ENCODE results near the gene LRMDA. TPM values are rescaled to one million over a fixed set of nuclear protein-coding genes. Genes with fewer than 3 reads are reported as not detected.

The LRMDA gene
- total and polyA plus RNA-seq, 2 of the 8 experiments (the other 6 are each of a cell fraction or from before 2014, with no cell fraction given) = 0.86 to 2.8 TPM

DNA sequence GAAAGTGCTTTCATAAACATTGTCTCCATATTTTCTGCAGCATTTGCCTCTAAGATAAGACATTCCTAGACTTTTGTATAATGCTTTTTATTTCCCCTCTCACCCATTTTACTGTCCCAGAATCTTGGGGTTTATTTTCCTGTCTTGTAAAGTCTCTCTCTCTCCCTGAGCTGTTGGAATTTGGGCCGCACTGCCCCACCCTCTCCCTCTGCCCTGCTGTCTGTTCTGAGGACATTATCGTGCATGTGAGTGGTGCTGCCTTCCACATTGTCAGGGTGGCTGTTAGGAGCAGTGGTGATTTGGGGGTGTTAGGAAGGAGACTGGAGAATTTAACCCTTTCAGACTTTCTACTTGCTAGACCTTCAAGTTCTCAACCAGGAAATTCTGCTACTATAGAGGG is 16.7 kb downstream of the LRMDA start:
- Histone ChIP-seq H3K56ac (replicated peaks; ENCODE audit: insufficient read length, low read depth, low read length) (no peak overlapping the region), H3K4me2 (ENCODE audit: insufficient read depth in 1 of 2, low read depth in 2 of 2, low read length in 2 of 2) (no peak overlapping the region), H3K14ac (ENCODE audit: insufficient read length) (no peak overlapping the region), H4K5ac (ENCODE audit: insufficient read length, low read depth, low read length) (no peak overlapping the region), H3K79me2 (ENCODE audit: control insufficient read depth in 1 of 2, insufficient read depth in 2 of 2, low read length in 2 of 2) (no peaks in the 10 kb centered on the region), H3K27me3 (replicated peaks in 1 of 4; ENCODE audit: control insufficient read depth in 3 of 4, extremely low read depth in 1 of 4, insufficient read depth in 3 of 4, low read length in 3 of 4) (peaks cover 0 to 26% (median 20%) of the 10 kb centered on the region in 4 experiments; a peak in 6 of 7 replicates), H3K23me2 (ENCODE audit: low read depth, low read length) (peaks cover 4% of the 10 kb centered on the region; the same call in 1 of the 2 replicates), H2BK15ac (ENCODE audit: low read length) (no peak overlapping the region), H3K4ac (replicated peaks; ENCODE audit: insufficient read length, low read depth, low read length) (no peak overlapping the region), H2AK5ac (ENCODE audit: low read depth, low read length) (no peak overlapping the region), H3K27ac (ENCODE audit: low read depth, low read length) (no peak overlapping the region), H2AFZ (ENCODE audit: low read length) (no peak overlapping the region), H3K4me1 (replicated peaks in 1 of 4; ENCODE audit: control insufficient read depth in 3 of 4, insufficient read depth in 4 of 4, low read length in 3 of 4) (peaks cover 8 to 20% (median 17%) of the 10 kb centered on the region in 4 experiments), H3K18ac (ENCODE audit: extremely low read depth, low read length) (no peak overlapping the region), H2BK5ac (ENCODE audit: low read depth, low read length) (no peak overlapping the region), H2BK12ac (ENCODE audit: low read depth, low read length) (no peak overlapping the region), H3K9me3 (ENCODE audit: insufficient read depth in 2 of 2, low read depth in 1 of 2, low read length in 1 of 2) (peaks cover 6 to 8% of the 10 kb centered on the region in 2 experiments; a peak in 2 of 4 replicates), H4K91ac (replicated peaks; ENCODE audit: insufficient read length, low read length) (no peak overlapping the region), H3K23ac (ENCODE audit: insufficient read length) (no peak overlapping the region), H3K9ac (replicated peaks in 1 of 4; ENCODE audit: extremely low read depth in 1 of 4, low read depth in 3 of 4, low read length in 3 of 4) (no peak overlapping the region), H4K20me1 (replicated peaks in 1 of 2; ENCODE audit: control insufficient read depth in 1 of 2, insufficient read depth in 2 of 2, low read length in 2 of 2) (peaks cover 0 to 3% of the 10 kb centered on the region in 2 experiments), H2BK120ac (replicated peaks; ENCODE audit: low read depth, low read length) (no peak overlapping the region), H3K4me3 (ENCODE audit: extremely low read depth in 1 of 4, insufficient read depth in 2 of 4, low read depth in 3 of 4, low read length in 4 of 4) (no peak overlapping the region), H3K79me1 (ENCODE audit: low read depth, low read length) (no peaks in the 10 kb centered on the region), H3K36me3 (ENCODE audit: control insufficient read depth in 2 of 4, insufficient read depth in 4 of 4, low read length in 3 of 4) (no peaks in the 10 kb centered on the region), H2BK20ac (ENCODE audit: low read length) (no peak overlapping the region), H4K8ac (ENCODE audit: extremely low read depth, insufficient read depth, low read length) (no peak overlapping the region)
- FAIRE-seq = no peak
- DNase-seq (ENCODE audit: low read depth in 1 of 2, low spot score in 2 of 2) = no peak
- POLR2A ChIA-PET (ENCODE audit: partially characterized antibody) = no interaction called here
- 77% methylated on average over 2 of the region's 2 CpGs; no CpG with 5 or more reads in 1 of the 2 experiments for WGBS, 2 experiments (ENCODE audit: extremely low coverage in 1 of 2, insufficient coverage in 1 of 2, insufficient read length in 1 of 2, insufficient replicate concordance in 2 of 2, low coverage in 1 of 2, low lambda C conversion rate in 2 of 2, missing lambda C conversion rate in 1 of 2)
- CTCF ChIA-PET (ENCODE audit: partially characterized antibody) = interaction anchor here (1.2 kb wide), 1 partner anchor 24 kb away, joined by 3 read pairs; no protein-coding TSS in a partner anchor
- TF ChIP-seq SP1 (IDR thresholded peaks at IDR 0.05; ENCODE audit: low read depth, low read length) = no peak
- no peak for TF ChIP-seq CBX5 (IDR thresholded peaks at IDR 0.05; ENCODE audit: low read depth, low read length)
- TF ChIP-seq, protein P1, sequence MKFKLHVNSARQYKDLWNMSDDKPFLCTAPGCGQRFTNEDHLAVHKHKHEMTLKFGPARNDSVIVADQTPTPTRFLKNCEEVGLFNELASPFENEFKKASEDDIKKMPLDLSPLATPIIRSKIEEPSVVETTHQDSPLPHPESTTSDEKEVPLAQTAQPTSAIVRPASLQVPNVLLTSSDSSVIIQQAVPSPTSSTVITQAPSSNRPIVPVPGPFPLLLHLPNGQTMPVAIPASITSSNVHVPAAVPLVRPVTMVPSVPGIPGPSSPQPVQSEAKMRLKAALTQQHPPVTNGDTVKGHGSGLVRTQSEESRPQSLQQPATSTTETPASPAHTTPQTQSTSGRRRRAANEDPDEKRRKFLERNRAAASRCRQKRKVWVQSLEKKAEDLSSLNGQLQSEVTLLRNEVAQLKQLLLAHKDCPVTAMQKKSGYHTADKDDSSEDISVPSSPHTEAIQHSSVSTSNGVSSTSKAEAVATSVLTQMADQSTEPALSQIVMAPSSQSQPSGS (IDR thresholded peaks at IDR 0.05; ENCODE audit: low read length) = no peak
- no peak for TF ChIP-seq CTBP2 (IDR thresholded peaks at IDR 0.05; ENCODE audit: borderline replicate concordance, insufficient read depth, insufficient read length, low read length)
- TF ChIP-seq CREB1 (IDR thresholded peaks at IDR 0.05) = no peak
- no peak for TF ChIP-seq RFX5 (IDR thresholded peaks at IDR 0.05; ENCODE audit: borderline replicate concordance, low read depth, low read length)
- no peak for TF ChIP-seq RBBP5 (IDR thresholded peaks at IDR 0.05; ENCODE audit: borderline replicate concordance, low read depth, low read length)
- TF ChIP-seq TAF1 (IDR thresholded peaks at IDR 0.05; ENCODE audit: low read depth, low read length) = no peak
- no peak for TF ChIP-seq CBX8 (IDR thresholded peaks at IDR 0.05; ENCODE audit: borderline replicate concordance, low read depth, low read length)
- no peak for TF ChIP-seq SUZ12 (IDR thresholded peaks at IDR 0.05; ENCODE audit: low read length)
- TF ChIP-seq NANOG (IDR thresholded peaks at IDR 0.05; ENCODE audit: insufficient read depth, low read depth, low read length, poor library complexity, severe bottlenecking) = no peak
- no peak for TF ChIP-seq POLR2A (IDR thresholded peaks at IDR 0.05; ENCODE audit: control extremely low read depth in 1 of 2, low read depth in 2 of 2, low read length in 2 of 2)
- no peak for TF ChIP-seq RAD21 (IDR thresholded peaks at IDR 0.05 in 1 of 2, conservative IDR thresholded peaks at IDR 0.05 in 1 of 2; ENCODE audit: low read depth in 2 of 2, low read length in 2 of 2)
